ENCODE data around the gene DENND1C. TPM values are rescaled to one million over a fixed set of nuclear protein-coding genes. Genes with fewer than 3 reads are reported as not detected.

Gene DENND1C
- total and polyA plus RNA-seq, 9 of the 15 experiments (the other 6 are each of a cell fraction or from before 2014, with no cell fraction given) = 0.03 to 1.2 (median 0.32) TPM; not detected in 1

GRCh38 chr19:6481541-6482342, at the start of gene DENND1C (continued):
- peak; percentile 50; the same call in 1 of the 2 replicates for TF ChIP-seq MYC (IDR thresholded peaks at IDR 0.05; ENCODE audit: low read depth, low read length)
- TF ChIP-seq MYC (CRISPR knock-in tag; IDR thresholded peaks at IDR 0.05; ENCODE audit: borderline replicate concordance, low read depth) = no peak
- TF ChIP-seq CUX1 (CRISPR knock-in tag; IDR thresholded peaks at IDR 0.05) = no peak
- TF ChIP-seq ZNF263 (CRISPR knock-in tag; IDR thresholded peaks at IDR 0.05; ENCODE audit: borderline replicate concordance) = peak; percentile 71
- no peak; the same call in 1 of the 2 replicates for TF ChIP-seq SMARCA5 (IDR thresholded peaks at IDR 0.05)
- TF ChIP-seq SMAD1 (IDR thresholded peaks at IDR 0.05; ENCODE audit: low read depth, low read length, partially characterized antibody) = no peak
- TF ChIP-seq HEY1 (CRISPR knock-in tag; IDR thresholded peaks at IDR 0.05; ENCODE audit: borderline replicate concordance) = no peak
- TF ChIP-seq ZNF41 (CRISPR knock-in tag; conservative IDR thresholded peaks at IDR 0.05) = no peak
- no peak for TF ChIP-seq ZSCAN29 (IDR thresholded peaks at IDR 0.05)
- no peak for TF ChIP-seq ZNF197 (CRISPR knock-in tag; IDR thresholded peaks at IDR 0.05; ENCODE audit: low read depth)
- TF ChIP-seq HBP1 (CRISPR knock-in tag; IDR thresholded peaks at IDR 0.05) = no peak
- TF ChIP-seq ZNF408 (CRISPR knock-in tag; IDR thresholded peaks at IDR 0.05; ENCODE audit: low read depth) = no peak

Measured in K562 (cell line).